ENCODE measurements around the gene C6orf47.

DNA sequence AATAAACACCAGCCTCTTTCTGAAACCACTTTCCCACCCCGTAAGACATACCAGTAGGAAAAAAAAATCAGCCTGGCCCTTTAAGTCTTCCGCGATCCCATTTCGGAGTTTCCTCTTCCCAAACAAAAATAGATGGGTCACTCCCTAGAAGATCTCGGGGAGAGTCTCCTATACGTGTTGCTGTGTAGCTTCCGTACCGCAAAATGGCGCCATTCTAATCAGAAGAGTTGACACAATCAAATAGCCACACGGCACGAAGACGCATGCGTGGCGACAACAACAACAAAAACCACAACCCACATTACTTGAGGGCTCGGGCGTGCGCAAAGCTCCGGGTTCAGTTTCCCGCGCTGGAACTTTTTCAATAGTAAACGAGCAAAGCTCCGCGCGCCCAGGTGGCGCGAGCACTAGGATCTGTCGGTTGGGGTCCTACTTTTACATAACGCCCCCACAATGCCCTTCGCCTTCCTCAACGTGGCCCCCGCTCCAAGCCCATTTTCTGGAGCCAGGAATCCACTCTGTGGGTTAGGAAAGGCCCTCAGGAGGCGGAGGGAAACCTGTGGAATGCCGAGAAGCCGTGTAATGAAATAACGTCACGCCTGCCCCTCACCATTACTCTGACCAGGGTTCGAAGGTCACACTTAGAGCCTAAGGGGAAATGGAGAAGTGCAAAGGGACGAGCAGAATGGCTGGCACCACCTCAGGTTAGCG lies 4.4 kb upstream of the C6orf47 start, which contains the start of gene GPANK1:
- TF ChIP-seq, protein P1, sequence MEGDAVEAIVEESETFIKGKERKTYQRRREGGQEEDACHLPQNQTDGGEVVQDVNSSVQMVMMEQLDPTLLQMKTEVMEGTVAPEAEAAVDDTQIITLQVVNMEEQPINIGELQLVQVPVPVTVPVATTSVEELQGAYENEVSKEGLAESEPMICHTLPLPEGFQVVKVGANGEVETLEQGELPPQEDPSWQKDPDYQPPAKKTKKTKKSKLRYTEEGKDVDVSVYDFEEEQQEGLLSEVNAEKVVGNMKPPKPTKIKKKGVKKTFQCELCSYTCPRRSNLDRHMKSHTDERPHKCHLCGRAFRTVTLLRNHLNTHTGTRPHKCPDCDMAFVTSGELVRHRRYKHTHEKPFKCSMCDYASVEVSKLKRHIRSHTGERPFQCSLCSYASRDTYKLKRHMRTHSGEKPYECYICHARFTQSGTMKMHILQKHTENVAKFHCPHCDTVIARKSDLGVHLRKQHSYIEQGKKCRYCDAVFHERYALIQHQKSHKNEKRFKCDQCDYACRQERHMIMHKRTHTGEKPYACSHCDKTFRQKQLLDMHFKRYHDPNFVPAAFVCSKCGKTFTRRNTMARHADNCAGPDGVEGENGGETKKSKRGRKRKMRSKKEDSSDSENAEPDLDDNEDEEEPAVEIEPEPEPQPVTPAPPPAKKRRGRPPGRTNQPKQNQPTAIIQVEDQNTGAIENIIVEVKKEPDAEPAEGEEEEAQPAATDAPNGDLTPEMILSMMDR (conservative IDR thresholded peaks at IDR 0.05; ENCODE audit: low read length): 0 out of 2 replicates have a peak, but pooled peaks have one; percentile 28
- no peak for TF ChIP-seq EZH2phosphoT487 (IDR thresholded peaks at IDR 0.05; ENCODE audit: borderline replicate concordance, low read depth, low read length)

Measured in OCI-LY7 (cell line).